Measurements from ENCODE around the gene CYTH4. TPM values are rescaled to one million over a fixed set of nuclear protein-coding genes. Genes with fewer than 3 reads are reported as not detected.

Gene CYTH4
- total RNA-seq, 6 donors from 2014 or later = 16.7 to 71.2 (median 44.7) TPM

- no peaks in the 10 kb centered on the region for H3K36me3 ChIP-seq
- no peak for DNase-seq
- TF ChIP-seq EP300 (IDR thresholded peaks at IDR 0.05) (no peak), CTCF (IDR thresholded peaks at IDR 0.05) (no peak), POLR2AphosphoS5 (IDR thresholded peaks at IDR 0.05) (no peak), POLR2A (IDR thresholded peaks at IDR 0.05) (no peak)
- WGBS, 2 donors = 65 to 93% methylated on average over 5 of the region's 5 CpGs
- ATAC-seq (ENCODE audit: low FRiP score in 2 of 2) = no peak
- H3K27ac ChIP-seq = no peak overlapping the region
- no peaks in the 10 kb centered on the region for H3K9me3 ChIP-seq
- H3K4me1 ChIP-seq = peaks cover 0 to 17% (median 6%) of the 10 kb centered on the region in 4 donors
- no peak overlapping the region for H3K4me3 ChIP-seq
- H3K27me3 ChIP-seq = no peaks in the 10 kb centered on the region
Observed at GRCh38 chr22:37275622-37276021, 6.7 kb upstream of the CYTH4 start.

GRCh38 chr22:37276776-37277175 lies 5.5 kb upstream of the CYTH4 start:
- no peaks in the 10 kb centered on the region for H3K27me3 ChIP-seq
- no peak for TF ChIP-seq EP300 (IDR thresholded peaks at IDR 0.05)
- TF ChIP-seq CTCF (IDR thresholded peaks at IDR 0.05) = no peak
- TF ChIP-seq POLR2AphosphoS5 (IDR thresholded peaks at IDR 0.05) = no peak
- TF ChIP-seq POLR2A (IDR thresholded peaks at IDR 0.05) = no peak
- no peak overlapping the region for H3K4me3 ChIP-seq
- ATAC-seq (ENCODE audit: low FRiP score in 2 of 2) (no peak), DNase-seq (no peak)
- H3K27ac ChIP-seq = no peak overlapping the region
- no peaks in the 10 kb centered on the region for H3K9me3 ChIP-seq
- 70 to 80% methylated on average over 2 of the region's 2 CpGs for WGBS, 2 donors
- peaks cover 0 to 17% (median 6%) of the 10 kb centered on the region in 4 donors for H3K4me1 ChIP-seq
- H3K36me3 ChIP-seq = no peaks in the 10 kb centered on the region

DNA sequence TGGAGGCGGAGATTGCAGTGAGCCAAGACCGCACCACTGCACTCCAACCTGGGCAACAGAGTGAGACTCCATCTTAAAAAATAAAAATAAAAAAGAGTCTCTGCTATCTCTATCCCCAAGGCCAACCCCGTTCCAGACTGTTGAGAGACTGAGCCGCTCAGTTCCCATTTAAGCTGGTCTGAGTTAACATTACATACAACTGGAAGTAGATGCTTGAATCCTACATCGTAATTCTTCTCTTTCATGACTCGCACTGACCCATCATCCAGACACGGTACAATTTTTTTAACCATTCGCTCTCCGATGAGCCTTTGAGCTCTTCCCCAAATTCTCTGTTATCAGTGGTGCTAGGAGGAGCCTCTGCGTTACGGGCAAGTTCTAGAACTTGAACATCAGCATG lies 4.9 kb upstream of the CYTH4 start:
- Histone ChIP-seq H3K4me1 (peaks cover 0 to 17% (median 6%) of the 10 kb centered on the region in 4 donors), H3K27me3 (no peaks in the 10 kb centered on the region), H3K36me3 (no peaks in the 10 kb centered on the region), H3K9me3 (no peaks in the 10 kb centered on the region), H3K4me3 (no peak overlapping the region), H3K27ac (no peak overlapping the region)
- no peak for TF ChIP-seq EP300 (IDR thresholded peaks at IDR 0.05)
- TF ChIP-seq POLR2AphosphoS5 (IDR thresholded peaks at IDR 0.05) = no peak
- no peak for TF ChIP-seq POLR2A (IDR thresholded peaks at IDR 0.05)
- TF ChIP-seq CTCF (IDR thresholded peaks at IDR 0.05) = no peak
- ATAC-seq (ENCODE audit: low FRiP score in 2 of 2) (no peak), DNase-seq (no peak)
- WGBS, 2 donors = 85 to 87% methylated on average over 11 of the region's 11 CpGs

DNA sequence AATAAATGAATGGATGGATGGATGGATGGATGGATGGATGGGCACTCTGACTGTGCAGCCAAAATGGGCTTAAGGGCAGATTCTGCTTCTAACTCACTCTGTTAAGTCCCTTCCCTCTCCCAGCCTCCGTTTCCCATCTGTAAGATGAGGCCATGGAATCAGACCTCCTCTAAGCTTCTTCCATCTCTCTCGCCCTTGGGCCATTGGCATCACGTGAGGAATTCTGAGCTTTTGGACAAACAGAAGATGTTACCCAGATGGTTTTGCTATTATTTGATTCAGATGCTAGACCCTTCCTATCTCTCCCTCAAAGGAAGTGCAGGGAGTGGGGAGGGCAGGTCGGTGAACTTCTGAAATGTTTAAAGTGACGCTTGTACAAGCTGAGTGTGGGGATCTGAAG lies 4.0 kb upstream of the CYTH4 start:
- no peak for TF ChIP-seq EP300 (IDR thresholded peaks at IDR 0.05)
- no peak for TF ChIP-seq POLR2AphosphoS5 (IDR thresholded peaks at IDR 0.05)
- no peak for TF ChIP-seq CTCF (IDR thresholded peaks at IDR 0.05)
- TF ChIP-seq POLR2A (IDR thresholded peaks at IDR 0.05) = no peak
- 68 to 71% methylated on average over 5 of the region's 5 CpGs for WGBS, 2 donors
- ATAC-seq (ENCODE audit: low FRiP score in 2 of 2) (no peak), DNase-seq (no peak)
- H3K9me3 ChIP-seq = no peaks in the 10 kb centered on the region
- H3K27ac ChIP-seq = no peak overlapping the region
- H3K4me3 ChIP-seq = no peak overlapping the region
- H3K4me1 ChIP-seq = peaks cover 0 to 22% (median 6%) of the 10 kb centered on the region in 4 donors
- no peaks in the 10 kb centered on the region for H3K36me3 ChIP-seq
- no peaks in the 10 kb centered on the region for H3K27me3 ChIP-seq

All from upper lobe of left lung (tissue), 6 donors.